Hepatocyte (in vitro differentiated cells): ENCODE results near the gene DPP10.

ENCODE experiments used
- EZH2 ChIP-seq: fragments of 200-600 bp; sonication (generic); IDR thresholded peaks from 2 replicates; pipeline ENCODE4 v1.6.1; 2016; ENCODE audit warnings: antibody characterized with exemption, mild to moderate bottlenecking, borderline replicate concordance
- EZH2phosphoT487 ChIP-seq: fragments of 200-600 bp; sonication (generic); IDR thresholded peaks from one replicate; pipeline ENCODE4 v1.6.1; 2018; ENCODE audit warnings: antibody characterized with exemption, mild to moderate bottlenecking, low read depth, moderate library complexity; ENCODE audit not compliant: unreplicated experiment, severe bottlenecking
- TF ChIP-seq, protein P1 (sequence below): fragments of 200-600 bp; sonication (generic); IDR thresholded peaks from 2 replicates; pipeline ENCODE4 v1.5.1; 2016; ENCODE audit warnings: antibody characterized with exemption, mild to moderate bottlenecking; ENCODE audit not compliant: poor library complexity

DNA sequence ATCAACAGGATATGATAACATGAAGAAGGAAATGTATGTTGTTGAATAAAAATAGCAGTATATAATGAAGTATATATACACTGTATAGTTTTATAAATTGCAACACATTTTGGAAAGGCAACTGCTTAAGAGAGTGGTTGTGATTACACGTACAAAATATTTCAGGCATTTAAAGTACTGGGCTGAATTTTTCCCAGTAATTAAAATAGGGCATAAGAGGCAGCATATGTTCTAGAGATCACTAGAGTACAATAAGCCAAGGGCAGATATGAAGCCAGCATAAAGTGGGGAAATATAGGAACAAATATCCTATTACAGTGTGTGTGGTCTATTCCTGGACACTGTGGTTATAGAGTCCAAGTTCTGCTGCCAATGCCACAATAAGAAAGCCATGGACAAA is 14.1 kb downstream of the DPP10 start:
- TF ChIP-seq, protein P1, sequence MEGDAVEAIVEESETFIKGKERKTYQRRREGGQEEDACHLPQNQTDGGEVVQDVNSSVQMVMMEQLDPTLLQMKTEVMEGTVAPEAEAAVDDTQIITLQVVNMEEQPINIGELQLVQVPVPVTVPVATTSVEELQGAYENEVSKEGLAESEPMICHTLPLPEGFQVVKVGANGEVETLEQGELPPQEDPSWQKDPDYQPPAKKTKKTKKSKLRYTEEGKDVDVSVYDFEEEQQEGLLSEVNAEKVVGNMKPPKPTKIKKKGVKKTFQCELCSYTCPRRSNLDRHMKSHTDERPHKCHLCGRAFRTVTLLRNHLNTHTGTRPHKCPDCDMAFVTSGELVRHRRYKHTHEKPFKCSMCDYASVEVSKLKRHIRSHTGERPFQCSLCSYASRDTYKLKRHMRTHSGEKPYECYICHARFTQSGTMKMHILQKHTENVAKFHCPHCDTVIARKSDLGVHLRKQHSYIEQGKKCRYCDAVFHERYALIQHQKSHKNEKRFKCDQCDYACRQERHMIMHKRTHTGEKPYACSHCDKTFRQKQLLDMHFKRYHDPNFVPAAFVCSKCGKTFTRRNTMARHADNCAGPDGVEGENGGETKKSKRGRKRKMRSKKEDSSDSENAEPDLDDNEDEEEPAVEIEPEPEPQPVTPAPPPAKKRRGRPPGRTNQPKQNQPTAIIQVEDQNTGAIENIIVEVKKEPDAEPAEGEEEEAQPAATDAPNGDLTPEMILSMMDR, result no peak
- TF ChIP-seq EZH2 (no peak), EZH2phosphoT487 (no peak)
